Progenitor cell of endocrine pancreas (in vitro differentiated cells): Measurements from ENCODE around the gene CDH13. TPM values are rescaled to one million over a fixed set of nuclear protein-coding genes. Genes with fewer than 3 reads are reported as not detected.

Source experiments
- DNase-seq: peaks from one replicate; pipeline ENCODE4 v3.0.0; 2021; ENCODE audit warnings: low spot score; ENCODE audit not compliant: unreplicated experiment
- H3K27ac Mint-ChIP-seq: 2 replicates; pipeline ENCODE4 v1.8.0; 2021; ENCODE audit warnings: mild to moderate bottlenecking, moderate library complexity, mixed read lengths
- H3K27me3 Mint-ChIP-seq: 2 replicates; pipeline ENCODE4 v1.8.0; 2021; ENCODE audit warnings: mixed read lengths
- H3K36me3 Mint-ChIP-seq: 2 replicates; pipeline ENCODE4 v1.8.0; 2022; ENCODE audit warnings: mixed read lengths; ENCODE audit not compliant: insufficient read depth
- H3K4me1 Mint-ChIP-seq: 2 replicates; pipeline ENCODE4 v1.8.0; 2021; ENCODE audit warnings: low read depth, mixed read lengths
- H3K4me3 Mint-ChIP-seq: 2 replicates; pipeline ENCODE4 v1.8.0; 2021; ENCODE audit warnings: low read depth, mild to moderate bottlenecking, moderate library complexity, mixed read lengths
- H3K9me3 Mint-ChIP-seq: 2 replicates; pipeline ENCODE4 v1.8.0; 2021; ENCODE audit warnings: low read depth, mixed read lengths
- total RNA-seq: library from RNA; stranded (reverse); gene quantifications from 2 replicates; pipeline ENCODE4 v1.2.1, GENCODE V29; 2021
- TF ChIP-seq, protein P1 (sequence below): fragments of 200-600 bp; sonication (generic); IDR thresholded peaks from one replicate; pipeline ENCODE4 v1.5.0; 2021; ENCODE audit warnings: antibody characterized with exemption, mild to moderate bottlenecking; ENCODE audit not compliant: unreplicated experiment

CDH13 gene
- total RNA-seq, 1 donor from 2014 or later, result 0.38 TPM

DNA sequence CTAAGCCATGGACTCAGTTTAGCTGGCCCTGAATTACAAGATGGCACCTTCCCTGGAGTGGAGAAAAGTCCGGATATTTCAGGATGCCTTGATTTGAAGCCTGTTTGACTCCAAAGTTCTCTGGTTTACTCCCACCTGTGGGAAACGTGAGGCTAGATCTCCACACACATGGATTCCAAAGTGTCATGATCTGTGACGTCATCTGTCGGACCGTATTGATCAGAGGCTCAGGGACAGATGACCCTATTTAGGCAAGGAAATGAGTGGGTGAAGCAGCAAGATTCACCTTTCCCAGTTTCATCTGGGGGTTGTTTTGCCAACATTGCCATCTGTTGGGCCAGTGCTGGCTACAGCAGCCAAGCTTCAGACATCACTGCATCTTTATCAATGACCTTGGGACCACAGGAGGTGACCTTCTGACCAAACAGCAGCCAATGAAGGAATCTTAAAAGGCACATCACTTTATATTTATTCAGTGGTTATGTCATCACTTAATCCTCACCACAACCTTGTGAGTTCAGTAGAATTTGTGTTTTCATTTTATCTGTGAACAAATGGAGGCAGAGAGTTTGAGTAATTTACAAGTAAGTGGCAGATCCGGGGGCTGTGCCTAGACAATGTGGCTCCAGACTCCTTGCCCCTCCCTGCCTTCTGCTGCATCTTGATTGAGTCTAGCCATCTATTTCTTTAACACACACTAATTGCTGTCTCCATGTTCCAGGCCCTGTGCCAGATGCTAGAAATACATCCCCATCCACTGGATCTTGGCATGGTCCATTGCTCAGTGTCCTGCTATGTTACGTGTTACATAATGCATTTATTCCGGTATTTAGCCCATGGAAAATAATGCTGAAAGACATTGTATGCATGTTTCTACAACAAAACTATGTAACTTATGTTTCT lies 1.5 kb upstream of the CDH13 start:
- Mint-ChIP-seq H3K36me3 (no peaks in the 10 kb centered on the region), H3K4me1 (peaks cover 3% of the 10 kb centered on the region), H3K27me3 (peaks cover 82% of the 10 kb centered on the region), H3K9me3 (no peaks in the 10 kb centered on the region), H3K27ac (no peak overlapping the region), H3K4me3 (no peak overlapping the region)
- TF ChIP-seq, protein P1, sequence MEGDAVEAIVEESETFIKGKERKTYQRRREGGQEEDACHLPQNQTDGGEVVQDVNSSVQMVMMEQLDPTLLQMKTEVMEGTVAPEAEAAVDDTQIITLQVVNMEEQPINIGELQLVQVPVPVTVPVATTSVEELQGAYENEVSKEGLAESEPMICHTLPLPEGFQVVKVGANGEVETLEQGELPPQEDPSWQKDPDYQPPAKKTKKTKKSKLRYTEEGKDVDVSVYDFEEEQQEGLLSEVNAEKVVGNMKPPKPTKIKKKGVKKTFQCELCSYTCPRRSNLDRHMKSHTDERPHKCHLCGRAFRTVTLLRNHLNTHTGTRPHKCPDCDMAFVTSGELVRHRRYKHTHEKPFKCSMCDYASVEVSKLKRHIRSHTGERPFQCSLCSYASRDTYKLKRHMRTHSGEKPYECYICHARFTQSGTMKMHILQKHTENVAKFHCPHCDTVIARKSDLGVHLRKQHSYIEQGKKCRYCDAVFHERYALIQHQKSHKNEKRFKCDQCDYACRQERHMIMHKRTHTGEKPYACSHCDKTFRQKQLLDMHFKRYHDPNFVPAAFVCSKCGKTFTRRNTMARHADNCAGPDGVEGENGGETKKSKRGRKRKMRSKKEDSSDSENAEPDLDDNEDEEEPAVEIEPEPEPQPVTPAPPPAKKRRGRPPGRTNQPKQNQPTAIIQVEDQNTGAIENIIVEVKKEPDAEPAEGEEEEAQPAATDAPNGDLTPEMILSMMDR, result no peak
- DNase-seq, result no peak

DNA sequence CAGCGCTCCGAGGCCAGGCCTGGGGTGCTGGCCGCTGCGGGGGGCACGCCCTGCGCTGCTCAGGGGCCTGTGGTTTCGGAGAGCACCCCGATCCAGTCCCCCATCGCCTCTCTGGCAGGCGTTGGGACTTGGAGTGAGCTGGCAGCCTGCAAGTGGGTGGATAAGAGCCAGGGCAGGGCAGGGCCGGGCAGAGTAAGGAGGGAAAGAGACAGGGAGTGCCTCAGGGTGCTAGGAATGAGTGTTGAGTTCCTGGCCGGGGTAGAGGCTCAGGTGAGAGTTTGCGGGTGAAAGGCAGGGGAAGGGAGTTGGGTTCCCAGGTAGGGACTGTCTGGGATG lies 1.3 kb downstream of the CDH13 start:
- H3K27ac Mint-ChIP-seq, result no peak overlapping the region
- DNase-seq, result no peak
- H3K9me3 Mint-ChIP-seq, result no peaks in the 10 kb centered on the region
- H3K4me3 Mint-ChIP-seq, result no peak overlapping the region
- H3K4me1 Mint-ChIP-seq, result peaks cover 3% of the 10 kb centered on the region
- H3K27me3 Mint-ChIP-seq, result peaks cover 73% of the 10 kb centered on the region
- TF ChIP-seq, protein P1, result no peak
- H3K36me3 Mint-ChIP-seq, result no peaks in the 10 kb centered on the region

DNA sequence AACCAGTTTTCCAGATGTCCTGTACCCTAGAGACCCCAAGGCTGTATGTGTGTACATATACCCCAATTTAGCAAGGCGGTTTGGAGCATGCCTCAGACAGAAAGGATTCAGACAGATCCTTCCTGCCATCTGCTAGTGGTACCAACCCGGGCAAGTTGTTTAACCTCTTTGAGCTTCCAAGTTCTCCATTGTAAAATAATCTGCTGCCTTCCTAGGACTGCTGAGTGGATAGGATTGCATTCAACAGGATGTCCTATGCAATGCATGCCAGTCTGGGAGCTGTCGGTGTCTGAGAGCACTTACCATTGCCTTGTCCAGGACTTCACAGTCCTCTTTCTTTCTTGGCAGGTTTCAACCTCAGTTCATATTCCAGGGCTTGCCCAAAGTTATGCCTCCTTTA lies 1.9 kb downstream of the CDH13 start:
- Mint-ChIP-seq H3K4me1 (peaks cover 3% of the 10 kb centered on the region), H3K36me3 (no peaks in the 10 kb centered on the region), H3K27ac (no peak overlapping the region), H3K27me3 (peaks cover 67% of the 10 kb centered on the region), H3K4me3 (no peak overlapping the region), H3K9me3 (no peaks in the 10 kb centered on the region)
- DNase-seq, result no peak
- TF ChIP-seq, protein P1, result no peak

DNA sequence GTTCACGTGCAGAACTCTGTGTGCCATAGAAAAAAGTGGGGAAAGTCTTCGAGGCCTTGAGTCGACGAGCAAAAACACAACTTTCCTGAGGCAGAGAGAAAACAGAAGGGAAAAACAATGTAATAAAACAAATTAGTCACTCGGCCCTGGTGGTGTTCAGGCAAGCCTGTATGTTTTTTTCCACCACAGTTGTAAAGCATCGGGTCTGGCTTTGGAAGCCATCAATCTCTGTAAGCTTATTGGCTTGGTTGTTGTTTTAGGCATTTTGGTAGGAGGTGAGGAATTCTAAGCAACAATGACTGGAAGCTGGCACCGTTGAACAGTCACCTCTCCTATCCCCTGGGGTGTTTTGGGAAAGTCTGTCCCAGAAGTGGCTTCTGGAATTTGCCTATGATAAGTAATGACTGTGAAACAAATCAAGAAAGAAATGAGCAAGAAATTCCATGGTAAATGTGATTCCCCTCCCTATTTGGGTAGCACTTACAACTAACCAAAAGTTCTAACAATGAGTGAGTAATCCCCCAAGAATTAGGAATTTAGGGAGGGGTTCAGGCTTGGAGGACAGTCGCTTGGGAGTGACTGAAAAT lies 2.8 kb downstream of the CDH13 start:
- Mint-ChIP-seq H3K4me1 (peaks cover 3% of the 10 kb centered on the region), H3K36me3 (no peaks in the 10 kb centered on the region), H3K27ac (no peak overlapping the region), H3K9me3 (no peaks in the 10 kb centered on the region), H3K4me3 (no peak overlapping the region), H3K27me3 (peaks cover 60% of the 10 kb centered on the region)
- no peak for DNase-seq
- TF ChIP-seq, protein P1, result no peak

DNA sequence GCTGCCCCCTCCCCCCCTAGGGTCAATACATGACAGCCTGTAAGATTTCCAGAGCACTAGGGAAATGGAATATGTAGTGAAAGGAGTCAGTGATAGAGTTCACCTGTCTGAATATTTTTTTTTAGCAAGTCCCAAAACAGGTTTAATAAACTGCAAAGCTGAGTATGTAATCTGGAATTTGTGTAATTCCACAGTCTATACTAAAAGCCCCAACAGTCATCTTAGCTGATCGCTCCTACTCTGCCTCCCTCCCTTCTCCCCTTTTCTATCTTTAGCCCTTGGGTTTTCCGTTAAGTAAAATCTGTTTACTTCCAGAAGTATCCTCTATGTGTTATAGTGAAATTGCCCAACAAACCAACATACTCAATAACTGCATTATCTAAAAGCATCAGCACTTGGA lies 3.5 kb downstream of the CDH13 start:
- no peaks in the 10 kb centered on the region for H3K36me3 Mint-ChIP-seq
- H3K27ac Mint-ChIP-seq, result no peak overlapping the region
- peaks cover 53% of the 10 kb centered on the region for H3K27me3 Mint-ChIP-seq
- no peaks in the 10 kb centered on the region for H3K9me3 Mint-ChIP-seq
- no peak overlapping the region for H3K4me3 Mint-ChIP-seq
- no peak for DNase-seq
- TF ChIP-seq, protein P1, result no peak
- H3K4me1 Mint-ChIP-seq, result peaks cover 4% of the 10 kb centered on the region
